Endothelial cell (in vitro differentiated cells): ENCODE measurements around the gene RAD9A. TPM values are rescaled to one million over a fixed set of nuclear protein-coding genes. Genes with fewer than 3 reads are reported as not detected.

Experiments used
- DNase-seq: peaks from one replicate; pipeline ENCODE4 v3.0.0; 2021; ENCODE audit warnings: low spot score
- H3K27ac Mint-ChIP-seq: one replicate; pipeline ENCODE4 v1.8.0; 2021; ENCODE audit warnings: mixed read lengths, inconsistent platforms; ENCODE audit not compliant: unreplicated experiment
- H3K27me3 Mint-ChIP-seq: one replicate; pipeline ENCODE4 v1.8.0; 2021; ENCODE audit warnings: mild to moderate bottlenecking, moderate library complexity, mixed read lengths, inconsistent platforms; ENCODE audit not compliant: unreplicated experiment
- H3K36me3 Mint-ChIP-seq: one replicate; pipeline ENCODE4 v1.8.0; 2021; ENCODE audit warnings: mild to moderate bottlenecking, low read depth, mixed read lengths, inconsistent platforms; ENCODE audit not compliant: unreplicated experiment
- H3K4me1 Mint-ChIP-seq: one replicate; pipeline ENCODE4 v1.8.0; 2021; ENCODE audit warnings: mild to moderate bottlenecking, mixed read lengths, inconsistent platforms; ENCODE audit not compliant: unreplicated experiment
- H3K4me3 Mint-ChIP-seq: one replicate; pipeline ENCODE4 v1.8.0; 2021; ENCODE audit warnings: mild to moderate bottlenecking, mixed read lengths, inconsistent platforms; ENCODE audit not compliant: unreplicated experiment
- H3K9me3 Mint-ChIP-seq: one replicate; pipeline ENCODE4 v1.8.0; 2021; ENCODE audit warnings: mixed read lengths, inconsistent platforms; ENCODE audit not compliant: unreplicated experiment
- CTCF ChIP-seq: fragments of 200-600 bp; sonication (generic); IDR thresholded peaks from one replicate; pipeline ENCODE4 v1.5.0; 2021; ENCODE audit warnings: antibody characterized with exemption; ENCODE audit not compliant: unreplicated experiment
- total RNA-seq: library from RNA; stranded (reverse); fragmentation: NEBNext Ultra II Directional; extraction: Animal tissue kit (Norgen Biotek cat#: 25700); gene quantifications from one replicate; pipeline ENCODE4 v1.2.1, GENCODE V29; 2021; ENCODE audit not compliant: unreplicated experiment

Gene RAD9A
- total RNA-seq, 1 donor from 2014 or later = 18.4 TPM

GRCh38 chr11:67433536-67434394, 42.0 kb downstream of the RAD9A start:
- H3K36me3 Mint-ChIP-seq = peaks cover 17% of the 10 kb centered on the region
- no peak overlapping the region for H3K4me3 Mint-ChIP-seq
- no peak for TF ChIP-seq CTCF
- no peaks in the 10 kb centered on the region for H3K9me3 Mint-ChIP-seq
- peaks cover 10% of the 10 kb centered on the region for H3K27me3 Mint-ChIP-seq
- DNase-seq = no peak
- peaks cover 4% of the 10 kb centered on the region for H3K4me1 Mint-ChIP-seq
- peak overlapping the region; percentile 36 for H3K27ac Mint-ChIP-seq

GRCh38 chr11:67434395-67434881, 42.7 kb downstream of the RAD9A start:
- Mint-ChIP-seq H3K27ac (no peak overlapping the region), H3K27me3 (peaks cover 17% of the 10 kb centered on the region), H3K4me1 (peaks cover 8% of the 10 kb centered on the region), H3K36me3 (peaks cover 23% of the 10 kb centered on the region), H3K4me3 (no peak overlapping the region), H3K9me3 (no peaks in the 10 kb centered on the region)
- no peak for DNase-seq
- no peak for TF ChIP-seq CTCF

GRCh38 chr11:67435031-67435726, 43.4 kb downstream of the RAD9A start:
- H3K36me3 Mint-ChIP-seq = peaks cover 25% of the 10 kb centered on the region
- peaks cover 9% of the 10 kb centered on the region for H3K4me1 Mint-ChIP-seq
- no peak for TF ChIP-seq CTCF
- no peak for DNase-seq
- no peak overlapping the region for H3K27ac Mint-ChIP-seq
- peaks cover 24% of the 10 kb centered on the region for H3K27me3 Mint-ChIP-seq
- H3K4me3 Mint-ChIP-seq = no peak overlapping the region
- no peaks in the 10 kb centered on the region for H3K9me3 Mint-ChIP-seq

- Mint-ChIP-seq H3K9me3 (no peaks in the 10 kb centered on the region), H3K4me3 (no peak overlapping the region), H3K27ac (peak overlapping the region; percentile 74), H3K27me3 (peaks cover 24% of the 10 kb centered on the region), H3K4me1 (peaks cover 9% of the 10 kb centered on the region), H3K36me3 (peaks cover 22% of the 10 kb centered on the region)
- DNase-seq = no peak
- no peak for TF ChIP-seq CTCF
These were observed 44.1 kb downstream of the RAD9A start for GRCh38 chr11:67435727-67436458.
